ENCODE results near the gene TXNDC16. TPM values are rescaled to one million over a fixed set of nuclear protein-coding genes. Genes with fewer than 3 reads are reported as not detected.

The TXNDC16 gene
- total and polyA plus RNA-seq, 7 experiments from 2014 or later, result 2.0 to 15.8 (median 7.3) TPM

GRCh38 chr14:52434955-52435354, 117.3 kb downstream of the TXNDC16 start:
- ATAC-seq (no peak), DNase-seq (no peak)
- no peaks in the 10 kb centered on the region for H3K27me3 ChIP-seq (ENCODE audit: control insufficient read depth in 2 of 2, insufficient read depth in 2 of 2, low read length in 2 of 2)
- intact Hi-C loops (cut with micrococcal nuclease), result no loop called here
- Mint-ChIP-seq H3K4me1 (peaks cover 0 to 17% (median 0%) of the 10 kb centered on the region in 7 donors), H3K27ac (no peak overlapping the region), H3K9me3 (peaks cover 0 to 3% (median 0%) of the 10 kb centered on the region in 11 donors), H3K4me3 (no peak overlapping the region), H3K36me3 (peaks cover 13 to 51% (median 39%) of the 10 kb centered on the region in 5 donors), H3K27me3 (no peaks in the 10 kb centered on the region)
- no peak overlapping the region for H3K4me3 ChIP-seq (ENCODE audit: low read length)
- ChIA-PET POLR2A (no interaction called here), CTCF (no interaction called here)
- no peaks in the 10 kb centered on the region for H3K4me1 ChIP-seq (ENCODE audit: control insufficient read depth in 2 of 2, insufficient read depth in 2 of 2, low read length in 2 of 2)
- H3K36me3 ChIP-seq (ENCODE audit: control insufficient read depth in 2 of 3, insufficient read depth in 3 of 3, low read length in 3 of 3), result peaks cover 0 to 10% (median 0%) of the 10 kb centered on the region in 3 experiments
- no peaks in the 10 kb centered on the region for H3K9me3 ChIP-seq (ENCODE audit: control insufficient read depth in 2 of 3, low read length in 3 of 3)
- no peak overlapping the region for H3K27ac ChIP-seq (ENCODE audit: low read depth, low read length)

- DNase-seq, result no peak
- H3K36me3 Mint-ChIP-seq, result peaks cover 12 to 45% (median 23%) of the 10 kb centered on the region in 5 donors
- H3K4me1 ChIP-seq (ENCODE audit: control insufficient read depth in 2 of 2, insufficient read depth in 2 of 2, low read length in 2 of 2), result no peaks in the 10 kb centered on the region
- ChIA-PET POLR2A (no interaction called here), CTCF (interaction anchor here (0.6 kb wide), 1 partner anchor 11 kb away, joined by 4 read pairs; no protein-coding TSS in a partner anchor)
- H3K9me3 Mint-ChIP-seq, result peaks cover 0 to 5% (median 0%) of the 10 kb centered on the region in 11 donors
- intact Hi-C loops (cut with micrococcal nuclease), result no loop called here
- H3K27me3 Mint-ChIP-seq, result no peaks in the 10 kb centered on the region
- peaks cover 0 to 21% (median 0%) of the 10 kb centered on the region in 7 donors for H3K4me1 Mint-ChIP-seq
- peak overlapping the region in 1 of 9 donors; percentile 76 for H3K27ac Mint-ChIP-seq
- H3K36me3 ChIP-seq (ENCODE audit: control insufficient read depth in 2 of 3, insufficient read depth in 3 of 3, low read length in 3 of 3), result peaks cover 0 to 10% (median 0%) of the 10 kb centered on the region in 3 experiments
- no peak for ATAC-seq
- no peak overlapping the region for H3K4me3 Mint-ChIP-seq
- no peaks in the 10 kb centered on the region for H3K27me3 ChIP-seq (ENCODE audit: control insufficient read depth in 2 of 2, insufficient read depth in 2 of 2, low read length in 2 of 2)
- H3K27ac ChIP-seq (ENCODE audit: low read depth, low read length), result no peak overlapping the region
- H3K4me3 ChIP-seq (ENCODE audit: low read length), result no peak overlapping the region
- no peaks in the 10 kb centered on the region for H3K9me3 ChIP-seq (ENCODE audit: control insufficient read depth in 2 of 3, low read length in 3 of 3)
Observed at GRCh38 chr14:52430474-52430873, 121.8 kb downstream of the TXNDC16 start.

GRCh38 chr14:52429451-52429850, 122.9 kb downstream of the TXNDC16 start:
- intact Hi-C loops (cut with micrococcal nuclease), result no loop called here
- no peak overlapping the region for H3K4me3 Mint-ChIP-seq
- no peaks in the 10 kb centered on the region for H3K27me3 Mint-ChIP-seq
- H3K9me3 Mint-ChIP-seq, result peaks cover 0 to 5% (median 0%) of the 10 kb centered on the region in 11 donors
- peaks cover 12 to 41% (median 23%) of the 10 kb centered on the region in 5 donors for H3K36me3 Mint-ChIP-seq
- H3K36me3 ChIP-seq (ENCODE audit: control insufficient read depth in 2 of 3, insufficient read depth in 3 of 3, low read length in 3 of 3), result peaks cover 0 to 10% (median 0%) of the 10 kb centered on the region in 3 experiments
- H3K27ac Mint-ChIP-seq, result no peak overlapping the region
- H3K4me3 ChIP-seq (ENCODE audit: low read length), result no peak overlapping the region
- peaks cover 0 to 16% (median 0%) of the 10 kb centered on the region in 7 donors for H3K4me1 Mint-ChIP-seq
- H3K27me3 ChIP-seq (ENCODE audit: control insufficient read depth in 2 of 2, insufficient read depth in 2 of 2, low read length in 2 of 2), result no peaks in the 10 kb centered on the region
- ATAC-seq, result no peak
- H3K4me1 ChIP-seq (ENCODE audit: control insufficient read depth in 2 of 2, insufficient read depth in 2 of 2, low read length in 2 of 2), result no peaks in the 10 kb centered on the region
- no peaks in the 10 kb centered on the region for H3K9me3 ChIP-seq (ENCODE audit: control insufficient read depth in 2 of 3, low read length in 3 of 3)
- H3K27ac ChIP-seq (ENCODE audit: low read depth, low read length), result no peak overlapping the region
- ChIA-PET CTCF (no interaction called here), POLR2A (no interaction called here)
- DNase-seq, result no peak

- Histone ChIP-seq H3K4me1 (ENCODE audit: control insufficient read depth in 2 of 2, insufficient read depth in 2 of 2, low read length in 2 of 2) (no peaks in the 10 kb centered on the region), H3K27ac (ENCODE audit: low read depth, low read length) (no peak overlapping the region), H3K9me3 (ENCODE audit: control insufficient read depth in 2 of 3, low read length in 3 of 3) (no peaks in the 10 kb centered on the region), H3K4me3 (ENCODE audit: low read length) (no peak overlapping the region), H3K36me3 (ENCODE audit: control insufficient read depth in 2 of 3, insufficient read depth in 3 of 3, low read length in 3 of 3) (peaks cover 0 to 10% (median 0%) of the 10 kb centered on the region in 3 experiments), H3K27me3 (ENCODE audit: control insufficient read depth in 2 of 2, insufficient read depth in 2 of 2, low read length in 2 of 2) (no peaks in the 10 kb centered on the region)
- POLR2A ChIA-PET, result interaction anchor here (0.6 kb wide), 1 partner anchor 124 kb away, joined by 3 read pairs; no protein-coding TSS in a partner anchor
- no peak for ATAC-seq
- Mint-ChIP-seq H3K4me1 (peaks cover 0 to 15% (median 0%) of the 10 kb centered on the region in 7 donors), H3K4me3 (no peak overlapping the region), H3K9me3 (peaks cover 0 to 5% (median 0%) of the 10 kb centered on the region in 11 donors), H3K36me3 (peaks cover 12 to 39% (median 23%) of the 10 kb centered on the region in 5 donors), H3K27me3 (no peaks in the 10 kb centered on the region), H3K27ac (no peak overlapping the region)
- intact Hi-C loops (cut with micrococcal nuclease), result no loop called here
- DNase-seq, result no peak
- CTCF ChIA-PET, result no interaction called here
Observed at GRCh38 chr14:52427460-52427859, 124.8 kb downstream of the TXNDC16 start.

GRCh38 chr14:52422650-52423356, 129.5 kb downstream of the TXNDC16 start:
- ATAC-seq, result no peak
- no peak for DNase-seq

GRCh38 chr14:52417139-52417538, 135.2 kb downstream of the TXNDC16 start:
- peaks cover 0 to 6% (median 0%) of the 10 kb centered on the region in 11 donors for H3K9me3 Mint-ChIP-seq
- intact Hi-C loops (cut with micrococcal nuclease), result loop anchor here in 1 of 2 donors (1.0 kb wide), 1 partner anchor 118 kb away; no protein-coding TSS in a partner anchor
- Histone ChIP-seq H3K27me3 (ENCODE audit: control insufficient read depth in 2 of 2, insufficient read depth in 2 of 2, low read length in 2 of 2) (no peaks in the 10 kb centered on the region), H3K9me3 (ENCODE audit: control insufficient read depth in 2 of 3, low read length in 3 of 3) (no peaks in the 10 kb centered on the region), H3K4me1 (ENCODE audit: control insufficient read depth in 2 of 2, insufficient read depth in 2 of 2, low read length in 2 of 2) (no peaks in the 10 kb centered on the region), H3K36me3 (ENCODE audit: control insufficient read depth in 2 of 3, insufficient read depth in 3 of 3, low read length in 3 of 3) (no peaks in the 10 kb centered on the region), H3K4me3 (ENCODE audit: low read length) (no peak overlapping the region), H3K27ac (ENCODE audit: low read depth, low read length) (no peak overlapping the region)
- ChIA-PET CTCF (no interaction called here), POLR2A (no interaction called here)
- DNase-seq (no peak), ATAC-seq (no peak)
- H3K36me3 Mint-ChIP-seq, result peaks cover 0 to 50% (median 0%) of the 10 kb centered on the region in 5 donors
- H3K4me3 Mint-ChIP-seq, result no peak overlapping the region
- no peak overlapping the region for H3K27ac Mint-ChIP-seq
- H3K27me3 Mint-ChIP-seq, result no peaks in the 10 kb centered on the region
- H3K4me1 Mint-ChIP-seq, result peaks cover 0 to 62% (median 13%) of the 10 kb centered on the region in 7 donors

More at GRCh38 chr14:52422650-52423356, 129.5 kb downstream of the TXNDC16 start:
- Mint-ChIP-seq H3K27ac (no peak overlapping the region), H3K36me3 (peaks cover 0 to 47% (median 7%) of the 10 kb centered on the region in 5 donors), H3K27me3 (no peaks in the 10 kb centered on the region), H3K4me3 (no peak overlapping the region), H3K9me3 (peaks cover 0 to 4% (median 0%) of the 10 kb centered on the region in 11 donors), H3K4me1 (peaks cover 0 to 29% (median 7%) of the 10 kb centered on the region in 7 donors)
- ChIA-PET POLR2A (no interaction called here), CTCF (no interaction called here)
- no peaks in the 10 kb centered on the region for H3K9me3 ChIP-seq (ENCODE audit: control insufficient read depth in 2 of 3, low read length in 3 of 3)
- no peak overlapping the region for H3K27ac ChIP-seq (ENCODE audit: low read depth, low read length)
- H3K4me1 ChIP-seq (ENCODE audit: control insufficient read depth in 2 of 2, insufficient read depth in 2 of 2, low read length in 2 of 2), result no peaks in the 10 kb centered on the region
- no peaks in the 10 kb centered on the region for H3K36me3 ChIP-seq (ENCODE audit: control insufficient read depth in 2 of 3, insufficient read depth in 3 of 3, low read length in 3 of 3)
- no peaks in the 10 kb centered on the region for H3K27me3 ChIP-seq (ENCODE audit: control insufficient read depth in 2 of 2, insufficient read depth in 2 of 2, low read length in 2 of 2)
- intact Hi-C loops (cut with micrococcal nuclease), result no loop called here
- no peak overlapping the region for H3K4me3 ChIP-seq (ENCODE audit: low read length)
